ENCODE results near the gene PRXL2C. TPM values are rescaled to one million over a fixed set of nuclear protein-coding genes. Genes with fewer than 3 reads are reported as not detected.
"Not testable (repeated sequence)": the region's sequence is repeated elsewhere in the genome, so short reads cannot be mapped to it uniquely, and the experiment has no call there.

The PRXL2C gene
- total RNA-seq, 1 donor from 2014 or later: 4.6 TPM

GRCh38 chr9:96686638-96687335, 31.7 kb upstream of the PRXL2C start:
- peak; percentile 41 to 56 for DNase-seq (ENCODE audit: low spot score in 2 of 2, unreplicated experiment in 2 of 2)
- peaks cover 3% of the 10 kb centered on the region for H3K36me3 Mint-ChIP-seq
- TF ChIP-seq, protein P1, sequence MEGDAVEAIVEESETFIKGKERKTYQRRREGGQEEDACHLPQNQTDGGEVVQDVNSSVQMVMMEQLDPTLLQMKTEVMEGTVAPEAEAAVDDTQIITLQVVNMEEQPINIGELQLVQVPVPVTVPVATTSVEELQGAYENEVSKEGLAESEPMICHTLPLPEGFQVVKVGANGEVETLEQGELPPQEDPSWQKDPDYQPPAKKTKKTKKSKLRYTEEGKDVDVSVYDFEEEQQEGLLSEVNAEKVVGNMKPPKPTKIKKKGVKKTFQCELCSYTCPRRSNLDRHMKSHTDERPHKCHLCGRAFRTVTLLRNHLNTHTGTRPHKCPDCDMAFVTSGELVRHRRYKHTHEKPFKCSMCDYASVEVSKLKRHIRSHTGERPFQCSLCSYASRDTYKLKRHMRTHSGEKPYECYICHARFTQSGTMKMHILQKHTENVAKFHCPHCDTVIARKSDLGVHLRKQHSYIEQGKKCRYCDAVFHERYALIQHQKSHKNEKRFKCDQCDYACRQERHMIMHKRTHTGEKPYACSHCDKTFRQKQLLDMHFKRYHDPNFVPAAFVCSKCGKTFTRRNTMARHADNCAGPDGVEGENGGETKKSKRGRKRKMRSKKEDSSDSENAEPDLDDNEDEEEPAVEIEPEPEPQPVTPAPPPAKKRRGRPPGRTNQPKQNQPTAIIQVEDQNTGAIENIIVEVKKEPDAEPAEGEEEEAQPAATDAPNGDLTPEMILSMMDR (IDR thresholded peaks at IDR 0.05; ENCODE audit: unreplicated experiment): no peak
- H3K4me1 Mint-ChIP-seq: no peaks in the 10 kb centered on the region
- no peaks in the 10 kb centered on the region for H3K27me3 Mint-ChIP-seq (ENCODE audit: low read depth)
- H3K27ac Mint-ChIP-seq: peak overlapping the region; percentile 75
- peak overlapping the region; percentile 74 for H3K4me3 Mint-ChIP-seq
- peaks cover 14% of the 10 kb centered on the region for H3K9me3 Mint-ChIP-seq

GRCh38 chr9:96680812-96681499, 25.8 kb upstream of the PRXL2C start:
- H3K27ac Mint-ChIP-seq: no peak overlapping the region
- no peak for DNase-seq (ENCODE audit: low spot score in 2 of 2, unreplicated experiment in 2 of 2)
- no peaks in the 10 kb centered on the region for H3K36me3 Mint-ChIP-seq
- TF ChIP-seq, protein P1 (IDR thresholded peaks at IDR 0.05; ENCODE audit: unreplicated experiment): no peak
- H3K9me3 Mint-ChIP-seq: no peaks in the 10 kb centered on the region
- H3K27me3 Mint-ChIP-seq (ENCODE audit: low read depth): no peaks in the 10 kb centered on the region
- H3K4me3 Mint-ChIP-seq: no peak overlapping the region
- no peaks in the 10 kb centered on the region for H3K4me1 Mint-ChIP-seq

- Mint-ChIP-seq H3K36me3 (no peaks in the 10 kb centered on the region), H3K9me3 (peaks cover 12% of the 10 kb centered on the region), H3K4me3 (no peak overlapping the region), H3K27ac (no peak overlapping the region), H3K27me3 (ENCODE audit: low read depth) (no peaks in the 10 kb centered on the region), H3K4me1 (no peaks in the 10 kb centered on the region)
- no peak for DNase-seq (ENCODE audit: low spot score in 2 of 2, unreplicated experiment in 2 of 2)
- TF ChIP-seq, protein P1 (IDR thresholded peaks at IDR 0.05; ENCODE audit: unreplicated experiment): no peak
These were observed 19.9 kb upstream of the PRXL2C start for GRCh38 chr9:96674906-96675538.

DNA sequence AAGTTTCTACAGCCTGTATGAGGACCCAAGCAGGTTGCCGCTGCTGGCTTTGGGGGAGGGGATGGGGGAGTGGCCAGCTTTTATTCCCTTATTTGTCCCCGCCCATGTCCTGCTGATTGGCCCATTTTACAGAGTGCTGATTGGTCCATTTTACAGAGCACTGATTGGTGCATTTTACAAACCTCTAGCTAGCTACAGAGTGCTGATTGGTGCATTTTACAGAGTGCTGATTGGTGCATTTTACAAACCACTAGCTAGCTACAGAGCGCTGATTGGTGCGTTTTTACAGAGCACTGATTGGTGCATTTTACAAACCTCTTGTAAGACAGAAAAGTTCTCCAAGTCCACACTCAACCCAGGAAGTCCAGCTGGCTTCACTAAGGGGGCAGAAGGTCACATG, 18.7 kb upstream of the PRXL2C start:
- H3K27me3 Mint-ChIP-seq (ENCODE audit: low read depth); H3K4me1 Mint-ChIP-seq; H3K4me3 Mint-ChIP-seq; DNase-seq (ENCODE audit: low spot score in 2 of 2, unreplicated experiment in 2 of 2); H3K27ac Mint-ChIP-seq; H3K36me3 Mint-ChIP-seq: not testable (repeated sequence)
- peaks cover 12% of the 10 kb centered on the region for H3K9me3 Mint-ChIP-seq

DNA sequence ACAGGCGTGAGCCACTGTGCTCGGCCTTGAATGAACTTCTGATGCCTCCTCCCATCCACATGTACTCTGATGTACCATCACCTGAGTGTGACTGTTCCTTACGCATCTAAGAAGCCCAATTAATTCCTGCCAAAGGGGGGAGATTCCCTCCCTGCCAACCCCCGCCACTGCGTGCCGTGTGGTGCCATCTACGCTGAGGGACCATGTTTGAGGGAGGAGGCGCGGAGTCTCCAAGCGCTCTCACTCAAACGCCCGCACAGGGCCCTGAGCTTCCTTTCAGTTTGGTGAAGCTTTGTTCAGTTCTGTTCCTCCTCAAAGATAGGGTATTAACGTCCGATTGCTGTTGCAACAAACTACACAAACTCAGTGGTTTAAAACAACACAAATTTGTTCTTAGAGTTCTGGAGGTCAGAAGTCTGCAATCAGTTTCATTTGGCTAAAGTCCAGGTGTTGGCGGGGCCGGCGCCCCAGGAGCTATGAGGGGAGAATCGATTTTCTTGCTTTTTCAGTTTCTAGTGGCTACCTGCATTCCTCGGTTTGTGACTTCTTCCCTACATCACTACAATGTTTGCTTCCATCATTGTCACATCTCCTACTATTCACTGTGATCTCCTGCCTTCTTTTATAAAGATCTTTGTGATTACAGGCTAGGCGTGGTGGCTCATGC, 13.9 kb upstream of the PRXL2C start:
- Mint-ChIP-seq H3K9me3 (peaks cover 12% of the 10 kb centered on the region), H3K4me3 (no peak overlapping the region), H3K36me3 (no peaks in the 10 kb centered on the region), H3K27me3 (ENCODE audit: low read depth) (no peaks in the 10 kb centered on the region), H3K27ac (no peak overlapping the region), H3K4me1 (no peaks in the 10 kb centered on the region)
- DNase-seq (ENCODE audit: low spot score in 2 of 2, unreplicated experiment in 2 of 2): no peak
- TF ChIP-seq, protein P1 (IDR thresholded peaks at IDR 0.05; ENCODE audit: unreplicated experiment): no peak
